Measurements from ENCODE around the gene RASA2. TPM values are rescaled to one million over a fixed set of nuclear protein-coding genes. Genes with fewer than 3 reads are reported as not detected.
A peak's percentile ranks its signal among the peaks of the same experiment; 100 is the strongest.

The RASA2 gene
- total RNA-seq, 2 donors from 2014 or later: 12.0 to 18.3 TPM

DNA sequence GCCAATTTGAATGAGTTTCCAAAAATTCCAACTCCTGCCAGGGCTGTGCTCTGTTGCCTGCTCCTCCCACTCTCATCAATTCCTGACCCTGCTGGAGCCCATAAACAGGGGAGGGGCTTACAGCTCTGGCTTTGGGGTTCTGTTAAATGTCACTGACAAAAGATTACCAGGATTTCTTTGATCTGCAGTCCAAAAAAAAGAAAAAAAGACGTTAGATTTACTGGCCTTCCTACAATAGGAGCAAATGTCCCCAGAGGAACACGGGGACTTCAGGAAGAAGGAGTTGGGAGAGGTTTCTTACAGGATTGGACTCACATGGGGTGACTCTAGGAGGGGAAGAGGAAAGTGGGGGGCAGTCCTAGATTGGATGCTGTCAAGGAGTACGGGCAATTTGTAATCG is 167.0 kb downstream of the RASA2 start:
- no peak for DNase-seq
- Histone ChIP-seq H3K27ac (no peak overlapping the region), H3K4me1 (no peaks in the 10 kb centered on the region)

DNA sequence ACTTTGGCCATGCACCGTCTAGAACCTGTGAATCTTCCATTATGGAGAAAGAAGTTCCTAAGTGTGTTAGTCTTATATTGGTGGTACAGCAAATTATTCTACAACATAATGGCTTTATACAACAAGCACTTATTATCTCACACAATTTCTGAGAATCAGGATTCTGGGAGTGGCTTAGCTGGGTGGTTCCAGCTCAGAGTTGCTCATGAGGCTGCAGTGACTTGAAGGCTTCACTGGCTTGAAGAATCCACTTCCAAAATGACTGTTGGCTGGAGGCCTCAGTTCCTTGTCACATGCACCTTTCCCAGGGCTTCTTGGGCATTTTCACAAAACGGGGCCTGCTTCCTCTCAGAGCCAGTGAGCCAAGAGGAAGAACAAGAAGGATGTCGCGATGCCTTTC is 169.0 kb downstream of the RASA2 start:
- Histone ChIP-seq H3K36me3 (no peaks in the 10 kb centered on the region), H3K9me3 (no peaks in the 10 kb centered on the region), H3K27me3 (peaks cover 32% of the 10 kb centered on the region), H3K4me1 (peaks cover 4% of the 10 kb centered on the region), H3K9ac (ENCODE audit: low read depth in 2 of 2, low read length in 2 of 2) (no peak overlapping the region), H3K27ac (no peak overlapping the region), H3K4me3 (no peak overlapping the region)
- TF ChIP-seq, protein P1, sequence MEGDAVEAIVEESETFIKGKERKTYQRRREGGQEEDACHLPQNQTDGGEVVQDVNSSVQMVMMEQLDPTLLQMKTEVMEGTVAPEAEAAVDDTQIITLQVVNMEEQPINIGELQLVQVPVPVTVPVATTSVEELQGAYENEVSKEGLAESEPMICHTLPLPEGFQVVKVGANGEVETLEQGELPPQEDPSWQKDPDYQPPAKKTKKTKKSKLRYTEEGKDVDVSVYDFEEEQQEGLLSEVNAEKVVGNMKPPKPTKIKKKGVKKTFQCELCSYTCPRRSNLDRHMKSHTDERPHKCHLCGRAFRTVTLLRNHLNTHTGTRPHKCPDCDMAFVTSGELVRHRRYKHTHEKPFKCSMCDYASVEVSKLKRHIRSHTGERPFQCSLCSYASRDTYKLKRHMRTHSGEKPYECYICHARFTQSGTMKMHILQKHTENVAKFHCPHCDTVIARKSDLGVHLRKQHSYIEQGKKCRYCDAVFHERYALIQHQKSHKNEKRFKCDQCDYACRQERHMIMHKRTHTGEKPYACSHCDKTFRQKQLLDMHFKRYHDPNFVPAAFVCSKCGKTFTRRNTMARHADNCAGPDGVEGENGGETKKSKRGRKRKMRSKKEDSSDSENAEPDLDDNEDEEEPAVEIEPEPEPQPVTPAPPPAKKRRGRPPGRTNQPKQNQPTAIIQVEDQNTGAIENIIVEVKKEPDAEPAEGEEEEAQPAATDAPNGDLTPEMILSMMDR (IDR thresholded peaks at IDR 0.05): no peak
- intact Hi-C loops (cut with DNase I): no loop called here
- no peak for DNase-seq

More for the DNA sequence above, 167.0 kb downstream of the RASA2 start:
- Histone ChIP-seq H3K4me3 (no peak overlapping the region), H3K36me3 (no peaks in the 10 kb centered on the region), H3K9me3 (no peaks in the 10 kb centered on the region), H3K9ac (ENCODE audit: low read depth in 2 of 2, low read length in 2 of 2) (no peak overlapping the region), H3K27me3 (peaks cover 13% of the 10 kb centered on the region)
- TF ChIP-seq, protein P1 (IDR thresholded peaks at IDR 0.05): no peak
- intact Hi-C loops (cut with DNase I): no loop called here

DNA sequence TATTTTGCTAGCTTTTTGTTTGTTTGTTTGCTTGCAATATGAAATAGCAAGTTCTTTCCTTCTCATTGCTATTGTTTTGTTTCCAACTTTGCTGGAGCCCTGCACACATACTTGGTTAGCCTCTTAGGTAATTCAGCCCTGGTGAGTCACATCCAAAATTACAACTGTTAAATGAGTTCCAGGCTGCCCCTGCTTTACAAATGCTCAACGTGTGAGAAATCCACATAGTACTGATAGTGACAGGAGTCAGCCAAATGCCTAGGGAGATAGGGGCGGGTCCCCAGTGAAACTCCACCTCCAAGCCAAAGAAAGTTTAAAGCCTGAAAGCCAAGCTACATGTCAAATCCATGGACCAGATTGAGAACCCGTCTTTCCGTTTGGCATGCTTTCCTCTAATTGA is 169.9 kb downstream of the RASA2 start:
- no peaks in the 10 kb centered on the region for H3K9me3 ChIP-seq
- H3K9ac ChIP-seq (ENCODE audit: low read depth in 2 of 2, low read length in 2 of 2): no peak overlapping the region
- TF ChIP-seq, protein P1 (IDR thresholded peaks at IDR 0.05): no peak
- no peaks in the 10 kb centered on the region for H3K36me3 ChIP-seq
- H3K27ac ChIP-seq: no peak overlapping the region
- no peak for DNase-seq
- no peak overlapping the region for H3K4me3 ChIP-seq
- intact Hi-C loops (cut with DNase I): no loop called here
- H3K4me1 ChIP-seq: peaks cover 4% of the 10 kb centered on the region
- H3K27me3 ChIP-seq: peaks cover 38% of the 10 kb centered on the region

DNA sequence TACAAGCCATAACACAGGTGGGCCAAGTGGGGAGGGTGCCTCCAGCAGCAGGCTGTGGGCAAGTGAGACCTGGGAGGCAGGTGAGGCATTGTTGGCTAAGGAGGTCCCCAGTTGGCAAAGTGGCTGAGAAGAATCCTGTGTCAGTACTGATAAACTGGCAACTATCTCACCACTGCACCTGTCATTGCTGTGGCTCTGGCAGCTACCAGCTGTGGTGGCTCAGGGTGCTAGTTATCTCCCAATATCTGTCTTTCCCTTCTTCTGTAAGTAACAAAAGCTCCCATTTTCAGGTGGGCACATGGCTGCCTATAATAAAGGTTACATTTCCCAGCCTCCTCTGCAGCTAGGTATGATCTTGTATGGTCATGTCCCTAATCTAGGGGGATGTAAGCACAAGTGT is 170.7 kb downstream of the RASA2 start:
- H3K4me1 ChIP-seq: peaks cover 4% of the 10 kb centered on the region

DNA sequence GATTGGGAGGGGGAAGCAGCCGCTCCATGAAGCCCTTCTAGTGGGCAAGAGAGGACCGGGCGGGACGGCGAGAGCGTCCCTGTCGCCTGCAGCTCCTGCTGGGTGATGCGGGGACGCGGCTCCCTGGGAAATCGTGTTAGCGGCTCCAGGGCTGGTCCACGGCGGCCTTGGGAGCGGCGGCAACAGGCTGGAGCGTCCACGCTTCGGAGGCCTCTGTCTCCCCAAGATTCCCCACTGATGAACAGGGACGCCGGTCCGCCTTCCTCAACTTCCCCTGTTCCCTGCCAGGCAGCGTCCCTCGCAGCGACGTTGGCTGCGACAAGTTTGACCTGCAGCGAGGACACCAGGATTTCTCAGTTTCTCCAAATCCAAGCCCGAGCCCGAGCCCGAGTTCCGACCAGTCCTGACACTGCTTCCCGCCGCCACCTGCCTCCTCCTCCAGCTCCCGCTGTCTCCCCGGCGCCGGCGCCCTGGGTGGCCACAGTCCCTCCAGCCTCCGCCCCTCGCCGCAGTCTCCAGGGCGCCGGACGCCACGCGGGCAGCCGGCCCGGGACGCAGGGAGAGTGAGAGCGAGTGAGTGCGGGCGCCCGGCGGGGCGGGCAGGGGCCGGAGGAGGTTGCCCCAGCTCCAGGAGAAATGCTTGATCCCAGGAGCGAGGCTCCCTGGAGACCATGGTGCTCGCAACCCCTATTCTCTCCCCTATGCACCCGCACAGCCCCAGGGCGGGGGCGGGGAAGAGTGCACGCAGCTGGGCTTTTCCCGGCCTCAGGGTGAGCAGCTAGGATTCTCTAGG is 173.2 kb downstream of the RASA2 start:
- DNase-seq: peak; percentile 36
- intact Hi-C loops (cut with DNase I): no loop called here
- Histone ChIP-seq H3K4me1 (peaks cover 4% of the 10 kb centered on the region), H3K36me3 (no peaks in the 10 kb centered on the region), H3K9me3 (no peaks in the 10 kb centered on the region), H3K4me3 (peak overlapping the region; percentile 38), H3K27ac (no peak overlapping the region), H3K9ac (ENCODE audit: low read depth in 2 of 2, low read length in 2 of 2) (peak overlapping the region; percentile 34 to 62), H3K27me3 (peaks cover 38% of the 10 kb centered on the region)
- TF ChIP-seq, protein P1 (IDR thresholded peaks at IDR 0.05): no peak

More for the DNA sequence above, 170.7 kb downstream of the RASA2 start:
- intact Hi-C loops (cut with DNase I): no loop called here
- Histone ChIP-seq H3K9ac (ENCODE audit: low read depth in 2 of 2, low read length in 2 of 2) (no peak overlapping the region), H3K27ac (no peak overlapping the region), H3K36me3 (no peaks in the 10 kb centered on the region), H3K4me3 (no peak overlapping the region), H3K9me3 (no peaks in the 10 kb centered on the region), H3K27me3 (peaks cover 38% of the 10 kb centered on the region)
- TF ChIP-seq, protein P1 (IDR thresholded peaks at IDR 0.05): no peak
- DNase-seq: no peak
